ENCODE data around the gene MED15. TPM values are rescaled to one million over a fixed set of nuclear protein-coding genes. Genes with fewer than 3 reads are reported as not detected.

Gene MED15
- polyA plus RNA-seq, 2 donors, result 31.0 to 55.9 TPM

GRCh38 chr22:20572132-20572802 lies 64.9 kb downstream of the MED15 start:
- Histone ChIP-seq H3K27ac (ENCODE audit: low read depth in 2 of 2, low read length in 1 of 2) (no peak overlapping the region), H3K36me3 (ENCODE audit: control insufficient read depth in 2 of 2, insufficient read depth in 2 of 2, low read length in 1 of 2) (peaks cover 18 to 53% of the 10 kb centered on the region in 2 donors), H3K27me3 (ENCODE audit: control insufficient read depth in 1 of 2, insufficient read depth in 2 of 2, low read length in 2 of 2) (no peaks in the 10 kb centered on the region), H3K4me3 (ENCODE audit: low read depth in 1 of 2, low read length in 2 of 2) (no peak overlapping the region), H3K4me1 (ENCODE audit: control insufficient read depth in 2 of 2, insufficient read depth in 2 of 2, low read length in 1 of 2) (peaks cover 7 to 28% of the 10 kb centered on the region in 2 donors), H3K9me3 (ENCODE audit: control insufficient read depth in 2 of 2, insufficient read depth in 1 of 2, low read depth in 1 of 2, low read length in 1 of 2) (no peaks in the 10 kb centered on the region)
- 90 to 96% methylated on average over 11 of the region's 11 CpGs for WGBS, 2 donors

- Histone ChIP-seq H3K4me1 (ENCODE audit: control insufficient read depth in 2 of 2, insufficient read depth in 2 of 2, low read length in 1 of 2) (peaks cover 6 to 19% of the 10 kb centered on the region in 2 donors), H3K27me3 (ENCODE audit: control insufficient read depth in 1 of 2, insufficient read depth in 2 of 2, low read length in 2 of 2) (no peaks in the 10 kb centered on the region), H3K27ac (ENCODE audit: low read depth in 2 of 2, low read length in 1 of 2) (no peak overlapping the region), H3K36me3 (ENCODE audit: control insufficient read depth in 2 of 2, insufficient read depth in 2 of 2, low read length in 1 of 2) (peaks cover 20 to 51% of the 10 kb centered on the region in 2 donors), H3K9me3 (ENCODE audit: control insufficient read depth in 2 of 2, insufficient read depth in 1 of 2, low read depth in 1 of 2, low read length in 1 of 2) (no peaks in the 10 kb centered on the region), H3K4me3 (ENCODE audit: low read depth in 1 of 2, low read length in 2 of 2) (no peak overlapping the region)
- WGBS, 2 donors, result 84 to 86% methylated on average over 8 of the region's 8 CpGs
Observed at GRCh38 chr22:20573176-20573832, 65.9 kb downstream of the MED15 start.

- Histone ChIP-seq H3K27ac (ENCODE audit: low read depth in 2 of 2, low read length in 1 of 2) (no peak overlapping the region), H3K9me3 (ENCODE audit: control insufficient read depth in 2 of 2, insufficient read depth in 1 of 2, low read depth in 1 of 2, low read length in 1 of 2) (no peaks in the 10 kb centered on the region), H3K36me3 (ENCODE audit: control insufficient read depth in 2 of 2, insufficient read depth in 2 of 2, low read length in 1 of 2) (peaks cover 22 to 55% of the 10 kb centered on the region in 2 donors), H3K4me1 (ENCODE audit: control insufficient read depth in 2 of 2, insufficient read depth in 2 of 2, low read length in 1 of 2) (peaks cover 0 to 12% of the 10 kb centered on the region in 2 donors), H3K27me3 (ENCODE audit: control insufficient read depth in 1 of 2, insufficient read depth in 2 of 2, low read length in 2 of 2) (no peaks in the 10 kb centered on the region), H3K4me3 (ENCODE audit: low read depth in 1 of 2, low read length in 2 of 2) (no peak overlapping the region)
- WGBS, 2 donors, result 91 to 92% methylated on average over 29 of the region's 29 CpGs
Observed at GRCh38 chr22:20573833-20574615, 66.6 kb downstream of the MED15 start.

- Histone ChIP-seq H3K4me1 (ENCODE audit: control insufficient read depth in 2 of 2, insufficient read depth in 2 of 2, low read length in 1 of 2) (peaks cover 0 to 4% of the 10 kb centered on the region in 2 donors), H3K27ac (ENCODE audit: low read depth in 2 of 2, low read length in 1 of 2) (no peak overlapping the region), H3K36me3 (ENCODE audit: control insufficient read depth in 2 of 2, insufficient read depth in 2 of 2, low read length in 1 of 2) (peaks cover 22 to 63% of the 10 kb centered on the region in 2 donors), H3K4me3 (ENCODE audit: low read depth in 1 of 2, low read length in 2 of 2) (no peak overlapping the region), H3K27me3 (ENCODE audit: control insufficient read depth in 1 of 2, insufficient read depth in 2 of 2, low read length in 2 of 2) (no peaks in the 10 kb centered on the region), H3K9me3 (ENCODE audit: control insufficient read depth in 2 of 2, insufficient read depth in 1 of 2, low read depth in 1 of 2, low read length in 1 of 2) (no peaks in the 10 kb centered on the region)
- 91 to 92% methylated on average over 18 of the region's 18 CpGs for WGBS, 2 donors
Observed at GRCh38 chr22:20574920-20575353, 67.5 kb downstream of the MED15 start.

GRCh38 chr22:20575724-20576444 lies 68.5 kb downstream of the MED15 start:
- WGBS, 2 donors, result 84 to 88% methylated on average over 6 of the region's 6 CpGs
- peaks cover 22 to 71% of the 10 kb centered on the region in 2 donors for H3K36me3 ChIP-seq (ENCODE audit: control insufficient read depth in 2 of 2, insufficient read depth in 2 of 2, low read length in 1 of 2)
- H3K4me1 ChIP-seq (ENCODE audit: control insufficient read depth in 2 of 2, insufficient read depth in 2 of 2, low read length in 1 of 2), result peaks cover 0 to 4% of the 10 kb centered on the region in 2 donors
- H3K27ac ChIP-seq (ENCODE audit: low read depth in 2 of 2, low read length in 1 of 2), result no peak overlapping the region
- H3K9me3 ChIP-seq (ENCODE audit: control insufficient read depth in 2 of 2, insufficient read depth in 1 of 2, low read depth in 1 of 2, low read length in 1 of 2), result no peaks in the 10 kb centered on the region
- H3K4me3 ChIP-seq (ENCODE audit: low read depth in 1 of 2, low read length in 2 of 2), result no peak overlapping the region
- no peaks in the 10 kb centered on the region for H3K27me3 ChIP-seq (ENCODE audit: control insufficient read depth in 1 of 2, insufficient read depth in 2 of 2, low read length in 2 of 2)

GRCh38 chr22:20576445-20576816 lies 69.0 kb downstream of the MED15 start:
- WGBS, 2 donors, result 78 to 82% methylated on average over 3 of the region's 3 CpGs
- no peak overlapping the region for H3K27ac ChIP-seq (ENCODE audit: low read depth in 2 of 2, low read length in 1 of 2)
- peaks cover 18 to 69% of the 10 kb centered on the region in 2 donors for H3K36me3 ChIP-seq (ENCODE audit: control insufficient read depth in 2 of 2, insufficient read depth in 2 of 2, low read length in 1 of 2)
- no peaks in the 10 kb centered on the region for H3K9me3 ChIP-seq (ENCODE audit: control insufficient read depth in 2 of 2, insufficient read depth in 1 of 2, low read depth in 1 of 2, low read length in 1 of 2)
- H3K4me1 ChIP-seq (ENCODE audit: control insufficient read depth in 2 of 2, insufficient read depth in 2 of 2, low read length in 1 of 2), result no peaks in the 10 kb centered on the region
- H3K4me3 ChIP-seq (ENCODE audit: low read depth in 1 of 2, low read length in 2 of 2), result no peak overlapping the region
- H3K27me3 ChIP-seq (ENCODE audit: control insufficient read depth in 1 of 2, insufficient read depth in 2 of 2, low read length in 2 of 2), result no peaks in the 10 kb centered on the region

GRCh38 chr22:20577045-20577444 lies 69.6 kb downstream of the MED15 start:
- H3K36me3 ChIP-seq (ENCODE audit: control insufficient read depth in 2 of 2, insufficient read depth in 2 of 2, low read length in 1 of 2), result peaks cover 16 to 70% of the 10 kb centered on the region in 2 donors
- no peaks in the 10 kb centered on the region for H3K9me3 ChIP-seq (ENCODE audit: control insufficient read depth in 2 of 2, insufficient read depth in 1 of 2, low read depth in 1 of 2, low read length in 1 of 2)
- no peaks in the 10 kb centered on the region for H3K4me1 ChIP-seq (ENCODE audit: control insufficient read depth in 2 of 2, insufficient read depth in 2 of 2, low read length in 1 of 2)
- H3K27me3 ChIP-seq (ENCODE audit: control insufficient read depth in 1 of 2, insufficient read depth in 2 of 2, low read length in 2 of 2), result no peaks in the 10 kb centered on the region
- H3K4me3 ChIP-seq (ENCODE audit: low read depth in 1 of 2, low read length in 2 of 2), result no peak overlapping the region
- 61 to 88% methylated on average over 1 of the region's 1 CpG for WGBS, 2 donors
- H3K27ac ChIP-seq (ENCODE audit: low read depth in 2 of 2, low read length in 1 of 2), result no peak overlapping the region

- H3K4me3 ChIP-seq (ENCODE audit: low read depth in 1 of 2, low read length in 2 of 2), result no peak overlapping the region
Observed at GRCh38 chr22:20577549-20577975, 70.2 kb downstream of the MED15 start.

GRCh38 chr22:20578192-20578591 lies 70.8 kb downstream of the MED15 start:
- no peaks in the 10 kb centered on the region for H3K9me3 ChIP-seq (ENCODE audit: control insufficient read depth in 2 of 2, insufficient read depth in 1 of 2, low read depth in 1 of 2, low read length in 1 of 2)
- H3K27ac ChIP-seq (ENCODE audit: low read depth in 2 of 2, low read length in 1 of 2), result no peak overlapping the region
- H3K36me3 ChIP-seq (ENCODE audit: control insufficient read depth in 2 of 2, insufficient read depth in 2 of 2, low read length in 1 of 2), result peaks cover 13 to 71% of the 10 kb centered on the region in 2 donors
- WGBS, 2 donors, result 70 to 81% methylated on average over 7 of the region's 7 CpGs
- H3K4me3 ChIP-seq (ENCODE audit: low read depth in 1 of 2, low read length in 2 of 2), result no peak overlapping the region
- no peaks in the 10 kb centered on the region for H3K4me1 ChIP-seq (ENCODE audit: control insufficient read depth in 2 of 2, insufficient read depth in 2 of 2, low read length in 1 of 2)
- H3K27me3 ChIP-seq (ENCODE audit: control insufficient read depth in 1 of 2, insufficient read depth in 2 of 2, low read length in 2 of 2), result no peaks in the 10 kb centered on the region

More at GRCh38 chr22:20577549-20577975, 70.2 kb downstream of the MED15 start:
- Histone ChIP-seq H3K27me3 (ENCODE audit: control insufficient read depth in 1 of 2, insufficient read depth in 2 of 2, low read length in 2 of 2) (no peaks in the 10 kb centered on the region), H3K4me1 (ENCODE audit: control insufficient read depth in 2 of 2, insufficient read depth in 2 of 2, low read length in 1 of 2) (no peaks in the 10 kb centered on the region), H3K36me3 (ENCODE audit: control insufficient read depth in 2 of 2, insufficient read depth in 2 of 2, low read length in 1 of 2) (peaks cover 13 to 66% of the 10 kb centered on the region in 2 donors), H3K9me3 (ENCODE audit: control insufficient read depth in 2 of 2, insufficient read depth in 1 of 2, low read depth in 1 of 2, low read length in 1 of 2) (no peaks in the 10 kb centered on the region), H3K27ac (ENCODE audit: low read depth in 2 of 2, low read length in 1 of 2) (no peak overlapping the region)
- WGBS, 2 donors, result 72 to 75% methylated on average over 8 of the region's 8 CpGs
